Colonic mucosa (tissue), 4 donors: ENCODE results near the gene MCF2. TPM values are rescaled to one million over a fixed set of nuclear protein-coding genes. Genes with fewer than 3 reads are reported as not detected.

Experiments
- DNase-seq: peaks from one replicate; pipeline ENCODE4 v3.0.0-alpha.2; 2020
- H3K27ac ChIP-seq: fragments of 200-600 bp; one replicate; pipeline ENCODE4 v1.8.0; 2021
- H3K27me3 ChIP-seq: fragments of 200-600 bp; one replicate; pipeline ENCODE4 v1.8.0; 2021
- H3K36me3 ChIP-seq: fragments of 200-600 bp; one replicate; pipeline ENCODE4 v1.8.0; 2021
- H3K4me1 ChIP-seq: fragments of 200-600 bp; one replicate; pipeline ENCODE4 v1.8.0; 2021; ENCODE audit warnings: mild to moderate bottlenecking
- H3K4me3 ChIP-seq: fragments of 200-600 bp; one replicate; pipeline ENCODE4 v1.8.0; 2021
- H3K9ac ChIP-seq, 2 donors: one replicate each; pipeline ENCODE4 v1.7.0; 2013; ENCODE audit warnings: control low read depth in 2 of 2, low read depth in 2 of 2, low read length in 2 of 2
- H3K9me3 ChIP-seq: fragments of 200-600 bp; one replicate; pipeline ENCODE4 v1.8.0; 2021
- intact Hi-C: fragments of 100-400 bp; cut with DNase I; formaldehyde crosslinking; loops from one replicate; pipeline ENCODE4 v1.14.1; 2022
- total RNA-seq, 2 donors: library from RNA; stranded (reverse); fragmentation: NEBNext Ultra II Directional in 1 of 2; extraction: Animal tissue kit (Norgen Biotek cat#: 25700) in 1 of 2; gene quantifications; one replicate each; pipeline ENCODE4 v1.2.1, GENCODE V29; 2021
- TF ChIP-seq, protein P1 (sequence below): fragments of 200-600 bp; IDR thresholded peaks from one replicate; pipeline ENCODE4 v1.8.0; 2022; ENCODE audit warnings: antibody characterized with exemption, mild to moderate bottlenecking
- donor health status: healthy.
- donor health status: DM: no; HTN: no; CAD: no.
- donor health status: DM: no; HTN: no; CAD: no.

The MCF2 gene
- total RNA-seq, 2 donors from 2014 or later, result not detected

DNA sequence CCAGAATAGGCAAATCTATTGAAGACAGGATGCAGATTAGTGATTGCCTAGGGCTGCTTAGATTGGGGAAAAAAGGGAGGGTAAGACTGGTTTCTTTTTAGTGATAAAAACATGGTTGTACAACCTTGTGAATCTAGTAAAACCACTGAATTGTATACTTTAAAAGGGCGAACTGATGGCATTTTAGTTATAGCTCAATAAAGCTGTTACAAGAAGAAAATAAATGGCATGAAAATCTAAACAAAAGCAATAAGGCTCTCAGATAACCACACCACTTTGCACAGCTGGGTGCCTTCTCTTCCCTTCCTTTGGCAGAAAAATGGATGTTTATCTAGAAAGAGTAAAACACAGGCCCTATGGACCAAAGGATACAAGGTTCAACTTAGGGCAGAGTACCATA lies 107.9 kb downstream of the MCF2 start:
- no peak for DNase-seq
- TF ChIP-seq, protein P1, sequence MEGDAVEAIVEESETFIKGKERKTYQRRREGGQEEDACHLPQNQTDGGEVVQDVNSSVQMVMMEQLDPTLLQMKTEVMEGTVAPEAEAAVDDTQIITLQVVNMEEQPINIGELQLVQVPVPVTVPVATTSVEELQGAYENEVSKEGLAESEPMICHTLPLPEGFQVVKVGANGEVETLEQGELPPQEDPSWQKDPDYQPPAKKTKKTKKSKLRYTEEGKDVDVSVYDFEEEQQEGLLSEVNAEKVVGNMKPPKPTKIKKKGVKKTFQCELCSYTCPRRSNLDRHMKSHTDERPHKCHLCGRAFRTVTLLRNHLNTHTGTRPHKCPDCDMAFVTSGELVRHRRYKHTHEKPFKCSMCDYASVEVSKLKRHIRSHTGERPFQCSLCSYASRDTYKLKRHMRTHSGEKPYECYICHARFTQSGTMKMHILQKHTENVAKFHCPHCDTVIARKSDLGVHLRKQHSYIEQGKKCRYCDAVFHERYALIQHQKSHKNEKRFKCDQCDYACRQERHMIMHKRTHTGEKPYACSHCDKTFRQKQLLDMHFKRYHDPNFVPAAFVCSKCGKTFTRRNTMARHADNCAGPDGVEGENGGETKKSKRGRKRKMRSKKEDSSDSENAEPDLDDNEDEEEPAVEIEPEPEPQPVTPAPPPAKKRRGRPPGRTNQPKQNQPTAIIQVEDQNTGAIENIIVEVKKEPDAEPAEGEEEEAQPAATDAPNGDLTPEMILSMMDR, result no peak
- H3K36me3 ChIP-seq, result no peaks in the 10 kb centered on the region

DNA sequence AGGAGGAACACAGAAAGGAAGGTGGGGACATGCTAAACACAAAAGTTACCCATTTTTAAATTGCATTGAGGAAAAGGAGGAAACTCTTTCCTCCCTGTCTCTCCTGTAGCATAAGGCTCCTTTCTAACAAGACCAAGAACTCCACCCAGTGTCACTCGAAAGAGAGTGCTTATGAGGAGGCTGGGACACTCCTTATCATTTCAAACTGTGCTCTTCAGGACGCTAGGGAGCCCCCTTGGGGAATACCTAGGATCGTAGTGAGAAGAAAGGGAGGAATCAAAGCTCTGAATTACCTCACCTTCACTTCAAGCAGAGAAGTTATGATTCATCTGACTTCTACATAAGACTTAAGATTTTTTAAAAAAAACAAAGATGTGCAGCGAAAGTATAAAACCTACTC lies 111.9 kb downstream of the MCF2 start:
- Histone ChIP-seq H3K9me3 (no peaks in the 10 kb centered on the region), H3K4me1 (no peaks in the 10 kb centered on the region), H3K27ac (no peak overlapping the region), H3K9ac (no peak overlapping the region), H3K4me3 (no peak overlapping the region), H3K36me3 (no peaks in the 10 kb centered on the region), H3K27me3 (no peaks in the 10 kb centered on the region)
- TF ChIP-seq, protein P1, result no peak
- DNase-seq, result no peak
- intact Hi-C loops, result no loop called here

More for the DNA sequence above, 107.9 kb downstream of the MCF2 start:
- intact Hi-C loops, result no loop called here
- Histone ChIP-seq H3K4me3 (no peak overlapping the region), H3K27me3 (no peaks in the 10 kb centered on the region), H3K4me1 (no peaks in the 10 kb centered on the region), H3K9ac (no peak overlapping the region), H3K9me3 (no peaks in the 10 kb centered on the region), H3K27ac (no peak overlapping the region)

DNA sequence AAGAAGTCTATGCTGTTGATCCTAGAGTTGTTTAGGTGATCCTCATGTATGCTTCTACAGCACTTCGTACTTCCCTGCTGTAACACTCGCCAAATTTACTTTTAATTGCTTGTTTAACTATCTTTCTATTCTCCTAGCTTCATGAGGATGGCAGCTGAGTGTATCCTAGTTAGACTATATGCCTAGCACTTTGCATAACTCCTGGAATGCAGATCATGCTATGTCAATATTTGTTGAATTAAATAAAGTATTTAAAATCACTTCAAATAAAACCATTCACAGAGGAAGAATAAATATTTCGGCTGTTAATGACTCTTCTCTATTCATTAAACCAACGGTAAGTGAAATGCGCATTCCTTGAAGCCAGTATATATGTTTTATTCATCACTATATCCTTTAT lies 122.4 kb downstream of the MCF2 start:
- H3K27ac ChIP-seq, result no peak overlapping the region

DNA sequence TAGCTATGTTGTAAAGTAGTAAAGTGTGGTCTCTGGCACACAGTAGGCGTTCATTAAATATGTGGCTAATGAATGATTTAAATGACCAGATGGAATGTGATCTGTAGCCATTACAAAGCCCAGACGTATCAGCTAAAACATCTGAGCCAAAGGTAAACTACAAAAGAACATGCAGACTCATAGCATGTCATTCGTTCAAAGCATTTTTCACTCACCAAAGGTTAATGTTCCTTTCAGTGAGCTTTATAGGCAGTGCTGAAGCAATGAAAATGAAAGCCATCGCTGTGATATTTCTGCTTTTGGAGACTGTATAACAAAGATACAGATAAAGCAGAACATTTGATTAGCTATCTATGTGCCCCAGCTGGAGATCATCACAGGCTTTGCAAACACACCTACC lies 126.9 kb downstream of the MCF2 start:
- no peaks in the 10 kb centered on the region for H3K9me3 ChIP-seq
- no peak overlapping the region for H3K27ac ChIP-seq
- TF ChIP-seq, protein P1, result no peak
- H3K4me1 ChIP-seq, result no peaks in the 10 kb centered on the region
- no peak overlapping the region for H3K4me3 ChIP-seq
- H3K36me3 ChIP-seq, result no peaks in the 10 kb centered on the region
- DNase-seq, result no peak
- intact Hi-C loops, result no loop called here
- no peak overlapping the region for H3K9ac ChIP-seq
- no peaks in the 10 kb centered on the region for H3K27me3 ChIP-seq

More for the DNA sequence above, 122.4 kb downstream of the MCF2 start:
- Histone ChIP-seq H3K36me3 (no peaks in the 10 kb centered on the region), H3K27me3 (no peaks in the 10 kb centered on the region), H3K4me1 (no peaks in the 10 kb centered on the region), H3K9me3 (no peaks in the 10 kb centered on the region), H3K9ac (no peak overlapping the region), H3K4me3 (no peak overlapping the region)
- DNase-seq, result no peak
- TF ChIP-seq, protein P1, result no peak
- intact Hi-C loops, result no loop called here

DNA sequence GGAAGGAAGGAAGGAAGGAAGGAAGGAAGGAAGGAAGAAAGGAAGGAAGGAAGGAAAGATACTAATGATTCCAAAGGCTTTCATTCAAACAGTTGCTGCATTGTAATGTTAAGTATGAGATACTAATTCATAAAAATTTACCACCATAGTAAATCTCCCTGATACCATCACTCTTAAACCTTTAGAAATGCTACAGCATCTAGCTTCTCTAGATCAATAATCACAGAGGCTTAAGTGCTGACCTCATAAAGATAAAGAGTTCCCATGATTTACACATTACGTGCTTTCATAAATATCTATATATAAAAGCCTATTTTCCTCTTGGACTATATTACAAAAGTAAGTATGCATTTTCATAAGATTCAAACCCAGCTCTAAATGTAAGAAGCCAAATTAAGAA lies 141.0 kb downstream of the MCF2 start:
- intact Hi-C loops, result no loop called here
- no peak for DNase-seq
- Histone ChIP-seq H3K36me3 (no peaks in the 10 kb centered on the region), H3K4me3 (no peak overlapping the region), H3K27me3 (no peaks in the 10 kb centered on the region), H3K9ac (no peak overlapping the region), H3K4me1 (no peaks in the 10 kb centered on the region), H3K27ac (no peak overlapping the region), H3K9me3 (no peaks in the 10 kb centered on the region)
- TF ChIP-seq, protein P1, result no peak

DNA sequence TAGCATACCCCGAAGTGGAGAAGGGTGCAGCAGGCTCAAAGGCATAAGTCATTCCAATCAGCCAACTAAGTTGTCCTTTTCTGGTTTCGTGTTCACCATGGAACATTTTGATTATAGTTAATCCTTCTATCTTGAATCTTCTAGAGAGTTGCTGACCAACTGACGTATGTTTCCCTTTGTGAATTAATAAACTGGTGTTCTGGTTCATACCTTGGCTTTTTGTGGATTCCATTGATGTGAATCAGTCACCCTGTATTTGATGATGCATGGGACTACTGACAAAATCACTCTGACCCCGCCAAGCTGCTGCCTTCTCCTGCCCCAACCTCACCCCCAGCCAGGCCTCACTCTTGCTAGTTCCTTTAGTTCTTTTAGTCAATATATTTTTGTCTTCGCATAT lies 144.7 kb downstream of the MCF2 start:
- H3K4me1 ChIP-seq, result no peaks in the 10 kb centered on the region
- H3K9ac ChIP-seq, result no peak overlapping the region
- H3K36me3 ChIP-seq, result no peaks in the 10 kb centered on the region
- H3K27me3 ChIP-seq, result no peaks in the 10 kb centered on the region
- TF ChIP-seq, protein P1, result no peak
- H3K27ac ChIP-seq, result no peak overlapping the region
- intact Hi-C loops, result no loop called here
- H3K4me3 ChIP-seq, result no peak overlapping the region
- no peaks in the 10 kb centered on the region for H3K9me3 ChIP-seq
- no peak for DNase-seq
